H1 (cell line): ENCODE measurements around the gene TXNRD3. TPM values are rescaled to one million over a fixed set of nuclear protein-coding genes. Genes with fewer than 3 reads are reported as not detected.
A peak's percentile ranks its signal among the peaks of the same experiment; 100 is the strongest.

Experiments used
- BCL11A ChIP-seq, 2 experiments: IDR thresholded peaks; one replicate each; pipeline ENCODE4 v1.6.1; 2011; ENCODE audit warnings: low read depth in 2 of 2, low read length in 2 of 2, mild to moderate bottlenecking in 2 of 2
- CBX8 ChIP-seq: fragments of 300-800, 300-1000 bp; sonication (generic); IDR thresholded peaks from 2 replicates; pipeline ENCODE4 v1.7.1; 2016; ENCODE audit warnings: low read depth, low read length, borderline replicate concordance
- EGR1 ChIP-seq: IDR thresholded peaks from 2 replicates; pipeline ENCODE4 v1.6.1; 2011; ENCODE audit warnings: low read depth, low read length, borderline replicate concordance
- EP300 ChIP-seq, 2 experiments: IDR thresholded peaks; 1 replicate in 1 of 2; 2 replicates in 1 of 2; pipeline ENCODE4 v1.6.1; 2011 to 2012; ENCODE audit warnings: low read depth in 2 of 2, low read length in 2 of 2, mild to moderate bottlenecking in 2 of 2, borderline replicate concordance in 1 of 2, inconsistent platforms in 1 of 2, moderate library complexity in 1 of 2
- FOSL1 ChIP-seq: IDR thresholded peaks from 2 replicates; pipeline ENCODE4 v1.6.1; 2011; ENCODE audit warnings: mild to moderate bottlenecking, low read depth, low read length, moderate library complexity; ENCODE audit not compliant: insufficient read depth
- GTF2F1 ChIP-seq: IDR thresholded peaks from 2 replicates; pipeline ENCODE4 v1.6.1; 2012; ENCODE audit warnings: low read depth, low read length, improper control_type of control experiment, borderline replicate concordance
- HDAC2 ChIP-seq, 2 experiments: fragments of 300-600 bp in 1 of 2; sonication (generic) in 1 of 2; IDR thresholded peaks; 2 replicates each; pipeline ENCODE4 v1.6.1; 2011 to 2012; ENCODE audit warnings: low read depth in 2 of 2, low read length in 2 of 2, mild to moderate bottlenecking in 2 of 2, moderate library complexity in 2 of 2, borderline replicate concordance in 1 of 2, inconsistent platforms in 1 of 2
- JUND ChIP-seq: IDR thresholded peaks from 2 replicates; pipeline ENCODE4 v1.6.1; 2011; ENCODE audit warnings: mild to moderate bottlenecking, improper control_type of control experiment, low read length
- KDM5A ChIP-seq: fragments of 200-600 bp; IDR thresholded peaks from 2 replicates; pipeline ENCODE4 v1.7.1; 2012; ENCODE audit warnings: mild to moderate bottlenecking, low read length, inconsistent platforms, mixed read lengths
- MAFK ChIP-seq: IDR thresholded peaks from 2 replicates; pipeline ENCODE4 v1.6.1; 2012; ENCODE audit warnings: low read depth, mild to moderate bottlenecking, improper control_type of control experiment, low read length
- NANOG ChIP-seq: IDR thresholded peaks from 2 replicates; pipeline ENCODE4 v1.6.1; 2011; ENCODE audit warnings: low read length, low read depth, mild to moderate bottlenecking, inconsistent platforms; ENCODE audit not compliant: insufficient read depth, poor library complexity, severe bottlenecking
- NRF1 ChIP-seq: IDR thresholded peaks from 2 replicates; pipeline ENCODE4 v1.6.1; 2011; ENCODE audit warnings: mild to moderate bottlenecking, low read depth, low read length, improper control_type of control experiment
- POLR2A ChIP-seq, 2 experiments: IDR thresholded peaks; 1 replicate in 1 of 2; 2 replicates in 1 of 2; pipeline ENCODE4 v1.6.1; 2011; ENCODE audit warnings: low read depth in 2 of 2, low read length in 2 of 2, mild to moderate bottlenecking in 2 of 2; ENCODE audit errors: control extremely low read depth in 1 of 2
- RAD21 ChIP-seq, 2 experiments: IDR thresholded peaks in 1 of 2; conservative IDR thresholded peaks in 1 of 2; 2 replicates each; pipeline ENCODE4 v1.6.1; 2011; ENCODE audit warnings: low read depth in 2 of 2, low read length in 2 of 2, improper control_type of control experiment in 1 of 2, inconsistent platforms in 1 of 2, mild to moderate bottlenecking in 1 of 2, moderate library complexity in 1 of 2
- SIN3A ChIP-seq, 2 experiments: IDR thresholded peaks in 1 of 2; conservative IDR thresholded peaks in 1 of 2; 2 replicates each; pipeline ENCODE4 v1.6.1; 2011 to 2012; ENCODE audit warnings: low read length in 2 of 2, improper control_type of control experiment in 1 of 2, low read depth in 1 of 2, mild to moderate bottlenecking in 1 of 2
- SP4 ChIP-seq: IDR thresholded peaks from 2 replicates; pipeline ENCODE4 v1.6.1; 2012; ENCODE audit warnings: low read length, inconsistent platforms
- TAF1 ChIP-seq: IDR thresholded peaks from 2 replicates; pipeline ENCODE4 v1.6.1; 2011; ENCODE audit warnings: mild to moderate bottlenecking, low read depth, low read length
- TAF7 ChIP-seq: optimal IDR thresholded peaks from 2 replicates; pipeline ENCODE3; 2011; ENCODE audit warnings: low read depth, mild to moderate bottlenecking, inconsistent platforms, low read length, moderate library complexity, borderline replicate concordance
- TBP ChIP-seq: IDR thresholded peaks from 2 replicates; pipeline ENCODE4 v1.6.1; 2011; ENCODE audit warnings: low read depth, low read length, improper control_type of control experiment
- TCF12 ChIP-seq: IDR thresholded peaks from 2 replicates; pipeline ENCODE4 v1.6.1; 2011; ENCODE audit warnings: low read depth, mild to moderate bottlenecking, low read length
- ZNF274 ChIP-seq: IDR thresholded peaks from 2 replicates; pipeline ENCODE4 v1.7.0; 2012; ENCODE audit warnings: low read length, borderline replicate concordance; ENCODE audit errors: extremely low read depth
- polyA plus RNA-seq, 7 experiments: library from polyadenylated mRNA; depleted of rRNA in 3 of 7; stranded (reverse) in 5 of 7; unstranded in 2 of 7; fragments of >200 nt in 5 of 7; fragments of 200-250 nt in 2 of 7; gene quantifications; 1 replicate in 5 of 7; 2 replicates in 1 of 7; 4 replicates in 1 of 7; pipeline versions ENCODE4 v1.2.1 to v1.2.3, GENCODE V29; 2011 to 2013; ENCODE audit warnings: missing spikeins in 2 of 7, mixed read lengths in 2 of 7
- total RNA-seq: library from RNA; stranded (reverse); fragmentation: NEBNext Ultra II Directional; extraction: Animal tissue kit (Norgen Biotek cat#: 25700); gene quantifications from 2 replicates; pipeline ENCODE4 v1.2.1, GENCODE V29; 2021
- TF ChIP-seq, protein P1 (sequence below): IDR thresholded peaks from 2 replicates; pipeline ENCODE4 v1.6.1; 2012; ENCODE audit warnings: inconsistent platforms
- TF ChIP-seq, protein P2 (sequence below): IDR thresholded peaks from 2 replicates; pipeline ENCODE4 v1.6.1; 2012; ENCODE audit warnings: low read length, inconsistent platforms

Gene TXNRD3
- total and polyA plus RNA-seq, 2 of the 8 experiments (the other 6 are each of a cell fraction or from before 2014, with no cell fraction given): 3.4 to 4.3 TPM

DNA sequence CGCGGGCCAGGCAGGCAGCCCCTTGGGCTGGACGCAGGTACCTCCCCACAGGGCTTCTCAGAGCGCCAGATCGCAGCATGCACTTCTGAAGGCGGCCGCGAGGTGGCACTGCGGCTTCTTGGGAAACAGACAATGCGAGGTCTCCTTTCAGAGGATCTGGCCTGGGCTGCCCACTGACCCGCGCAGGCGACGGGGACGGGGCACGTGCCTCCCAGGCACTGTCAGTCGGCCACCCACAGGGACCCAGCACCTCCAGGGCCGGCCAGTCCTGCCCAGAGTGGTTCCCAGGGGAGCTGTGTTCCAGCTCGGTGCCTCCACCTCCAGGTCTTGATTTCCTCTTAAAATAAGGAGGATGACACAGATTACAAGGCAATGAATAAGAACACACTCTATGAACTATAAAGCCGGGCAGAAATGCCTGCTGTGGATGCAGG is 24.4 kb upstream of the TXNRD3 start (continued):
- TF ChIP-seq, protein P1, sequence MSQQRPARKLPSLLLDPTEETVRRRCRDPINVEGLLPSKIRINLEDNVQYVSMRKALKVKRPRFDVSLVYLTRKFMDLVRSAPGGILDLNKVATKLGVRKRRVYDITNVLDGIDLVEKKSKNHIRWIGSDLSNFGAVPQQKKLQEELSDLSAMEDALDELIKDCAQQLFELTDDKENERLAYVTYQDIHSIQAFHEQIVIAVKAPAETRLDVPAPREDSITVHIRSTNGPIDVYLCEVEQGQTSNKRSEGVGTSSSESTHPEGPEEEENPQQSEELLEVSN: peak; percentile 94
- no peak for TF ChIP-seq NANOG
- TF ChIP-seq ZNF274: no peak
- no peak for TF ChIP-seq BCL11A (IDR thresholded peaks at IDR 0.05; ENCODE audit: low read depth in 2 of 2, low read length in 2 of 2)
- no peak for TF ChIP-seq TAF7
- TF ChIP-seq KDM5A: no peak
- TF ChIP-seq TCF12: no peak
- no peak for TF ChIP-seq EGR1
- peak in 1 of 2 experiments; percentile 57; a peak in 1 of 4 replicates for TF ChIP-seq SIN3A (conservative IDR thresholded peaks at IDR 0.05 in 1 of 2, IDR thresholded peaks at IDR 0.05 in 1 of 2; ENCODE audit: low read depth in 1 of 2, low read length in 2 of 2)
- no peak for TF ChIP-seq POLR2A (IDR thresholded peaks at IDR 0.05; ENCODE audit: control extremely low read depth in 1 of 2, low read depth in 2 of 2, low read length in 2 of 2)
- no peak for TF ChIP-seq MAFK
- no peak for TF ChIP-seq SP4
- TF ChIP-seq EP300 (IDR thresholded peaks at IDR 0.05; ENCODE audit: borderline replicate concordance in 1 of 2, low read depth in 2 of 2, low read length in 2 of 2): no peak
- no peak for TF ChIP-seq GTF2F1
- no peak for TF ChIP-seq CBX8
- TF ChIP-seq HDAC2 (IDR thresholded peaks at IDR 0.05; ENCODE audit: borderline replicate concordance in 1 of 2, low read depth in 2 of 2, low read length in 2 of 2): no peak
- no peak for TF ChIP-seq FOSL1
- TF ChIP-seq TBP: no peak
- no peak for TF ChIP-seq NRF1
- no peak for TF ChIP-seq TAF1
- TF ChIP-seq RAD21 (IDR thresholded peaks at IDR 0.05 in 1 of 2, conservative IDR thresholded peaks at IDR 0.05 in 1 of 2; ENCODE audit: low read depth in 2 of 2, low read length in 2 of 2): peak; percentile 91 to 96
- TF ChIP-seq, protein P2, sequence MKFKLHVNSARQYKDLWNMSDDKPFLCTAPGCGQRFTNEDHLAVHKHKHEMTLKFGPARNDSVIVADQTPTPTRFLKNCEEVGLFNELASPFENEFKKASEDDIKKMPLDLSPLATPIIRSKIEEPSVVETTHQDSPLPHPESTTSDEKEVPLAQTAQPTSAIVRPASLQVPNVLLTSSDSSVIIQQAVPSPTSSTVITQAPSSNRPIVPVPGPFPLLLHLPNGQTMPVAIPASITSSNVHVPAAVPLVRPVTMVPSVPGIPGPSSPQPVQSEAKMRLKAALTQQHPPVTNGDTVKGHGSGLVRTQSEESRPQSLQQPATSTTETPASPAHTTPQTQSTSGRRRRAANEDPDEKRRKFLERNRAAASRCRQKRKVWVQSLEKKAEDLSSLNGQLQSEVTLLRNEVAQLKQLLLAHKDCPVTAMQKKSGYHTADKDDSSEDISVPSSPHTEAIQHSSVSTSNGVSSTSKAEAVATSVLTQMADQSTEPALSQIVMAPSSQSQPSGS: no peak
- no peak for TF ChIP-seq JUND
